SU-DHL-6 (cell line): ENCODE results near the gene ITGA11.

Source experiments
- H2AFZ ChIP-seq: fragments of 200-600 bp; sonication (generic); 2 replicates; pipeline ENCODE4 v1.6.1; 2014; ENCODE audit warnings: low read depth, mild to moderate bottlenecking, moderate library complexity, mixed read lengths, antibody characterized with exemption, low read length; ENCODE audit not compliant: severe bottlenecking
- H3F3A ChIP-seq: fragments of 200-600 bp; shearing (Covaris generic); 2 replicates; pipeline ENCODE4 v1.6.0; 2016; ENCODE audit warnings: antibody characterized with exemption, mild to moderate bottlenecking; ENCODE audit not compliant: insufficient read depth
- H3K27ac ChIP-seq: fragments of 200-600 bp; sonication (generic); 2 replicates; pipeline ENCODE4 v1.5.1; 2016; ENCODE audit warnings: low read depth, mild to moderate bottlenecking, low read length, moderate library complexity, mixed read lengths
- H3K27me3 ChIP-seq: fragments of 200-600 bp; sonication (generic), shearing (Covaris generic); 2 replicates; pipeline ENCODE4 v1.6.0; 2014; ENCODE audit warnings: mild to moderate bottlenecking, low read length
- H3K36me3 ChIP-seq: fragments of 200-600 bp; sonication (generic); 2 replicates; pipeline ENCODE4 v1.6.1; 2014; ENCODE audit warnings: mild to moderate bottlenecking, low read length, mixed read lengths
- H3K4me2 ChIP-seq: fragments of 300-600, 200-600 bp; shearing (Covaris generic), sonication (generic); 2 replicates; pipeline ENCODE4 v1.6.0; 2014; ENCODE audit warnings: low read length, low read depth, mild to moderate bottlenecking; ENCODE audit not compliant: poor library complexity, severe bottlenecking
- H3K4me3 ChIP-seq: fragments of 200-600 bp; sonication (generic); 2 replicates; pipeline ENCODE4 v1.5.1; 2014; ENCODE audit warnings: antibody characterized with exemption, low read length, mild to moderate bottlenecking, mixed read lengths; ENCODE audit not compliant: insufficient read depth, poor library complexity, severe bottlenecking
- H3K79me2 ChIP-seq: fragments of 200-600 bp; sonication (generic); 2 replicates; pipeline ENCODE4 v1.6.1; 2014; ENCODE audit warnings: mild to moderate bottlenecking, low read length, moderate library complexity; ENCODE audit not compliant: insufficient read depth
- H3K9ac ChIP-seq: fragments of 200-600 bp; sonication (generic); 2 replicates; pipeline ENCODE4 v1.7.0; 2014; ENCODE audit warnings: mild to moderate bottlenecking, low read length
- H3K9me2 ChIP-seq: fragments of 200-600 bp; sonication (generic); replicated peaks from 2 replicates; pipeline ENCODE4 v1.6.1; 2014; ENCODE audit warnings: low read length; ENCODE audit not compliant: insufficient read depth
- H3K9me3 ChIP-seq: fragments of 200-600 bp; sonication (generic); 2 replicates; pipeline ENCODE4 v1.6.1; 2014; ENCODE audit warnings: low read length, mixed read lengths; ENCODE audit not compliant: insufficient read depth
- H4K20me1 ChIP-seq: fragments of 200-600 bp; sonication (generic); 2 replicates; pipeline ENCODE4 v1.6.1; 2014; ENCODE audit warnings: low read depth, mild to moderate bottlenecking, antibody characterized with exemption, low read length, moderate library complexity, mixed read lengths
- CTCF ChIP-seq: fragments of 200-600 bp; sonication (generic); IDR thresholded peaks from one replicate; pipeline ENCODE4 v1.5.1; 2017; ENCODE audit warnings: antibody characterized with exemption, mild to moderate bottlenecking, low read length, moderate library complexity; ENCODE audit not compliant: insufficient read depth, poor library complexity, severe bottlenecking
- EZH2phosphoT487 ChIP-seq: fragments of 200-600 bp; sonication (generic), shearing (Covaris generic); conservative IDR thresholded peaks from 2 replicates; pipeline ENCODE4 v1.6.1; 2018; ENCODE audit warnings: mild to moderate bottlenecking, antibody characterized with exemption, low read length, moderate library complexity, mixed read lengths

The ITGA11 gene

DNA sequence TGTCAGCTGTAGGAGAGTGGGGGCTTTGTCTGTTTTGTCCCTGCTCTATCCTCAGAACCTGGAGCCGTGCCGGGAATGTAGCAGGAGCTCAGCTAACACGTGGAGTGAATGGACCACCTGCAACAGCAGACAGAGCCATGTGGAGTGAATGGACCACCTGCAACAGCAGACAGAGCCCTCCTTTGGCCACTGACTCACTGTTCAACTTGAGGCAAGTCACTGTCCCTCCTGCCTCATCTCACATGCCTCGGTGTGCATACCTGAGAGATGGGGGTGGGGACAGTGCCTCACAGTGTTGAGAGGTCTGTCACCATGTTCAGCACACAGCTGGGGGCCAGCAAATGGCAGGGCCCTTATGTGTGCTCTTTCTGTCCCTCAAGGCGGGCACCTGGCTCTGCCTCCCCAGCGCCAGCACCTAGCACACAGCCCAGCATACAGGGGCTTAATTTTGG is 126.5 kb downstream of the ITGA11 start:
- Histone ChIP-seq H3K36me3 (no peaks in the 10 kb centered on the region), H3K79me2 (no peaks in the 10 kb centered on the region), H3F3A (no peaks in the 10 kb centered on the region), H2AFZ (no peak overlapping the region), H3K9me3 (no peaks in the 10 kb centered on the region), H3K4me2 (no peak overlapping the region), H3K9me2 (no peaks in the 10 kb centered on the region), H3K27ac (no peak overlapping the region), H3K27me3 (no peaks in the 10 kb centered on the region), H3K9ac (no peak overlapping the region), H4K20me1 (no peaks in the 10 kb centered on the region), H3K4me3 (no peak overlapping the region)
- TF ChIP-seq CTCF, result no peak

DNA sequence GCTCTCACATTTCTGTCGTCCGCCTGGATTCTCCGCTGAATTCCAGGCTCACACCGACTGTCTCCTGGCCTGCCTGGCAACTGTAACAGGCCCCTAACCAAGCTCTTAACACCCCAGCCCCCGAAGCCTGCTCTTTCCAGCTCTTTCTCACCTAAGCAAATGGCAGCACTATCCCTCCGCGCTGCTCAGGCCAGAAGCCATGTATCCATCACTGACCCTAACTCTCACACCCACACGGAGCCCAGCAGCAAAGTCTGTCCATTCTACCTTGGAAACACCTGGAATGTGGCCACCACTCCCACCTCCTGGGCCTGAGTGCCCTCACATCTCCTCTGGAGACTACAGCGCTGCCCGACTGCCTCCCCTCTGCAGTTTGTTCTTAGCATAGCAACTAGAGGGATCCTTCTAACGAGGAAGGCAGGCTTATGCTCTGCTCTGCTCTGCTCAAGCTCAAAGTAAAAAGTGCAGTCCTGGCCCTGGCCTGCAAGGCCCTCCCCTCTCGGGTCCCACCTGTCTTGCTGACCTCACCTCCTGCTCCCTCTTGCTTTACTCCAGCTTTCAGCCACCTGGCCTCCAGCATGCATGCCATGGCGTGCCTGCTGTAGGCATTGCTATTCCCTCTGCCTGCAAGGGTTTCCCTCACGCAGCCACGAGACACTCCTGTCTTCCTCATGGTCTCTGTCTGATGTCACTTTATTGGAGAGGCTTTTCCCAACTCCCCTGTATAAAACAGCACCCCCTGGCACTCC is 127.2 kb downstream of the ITGA11 start:
- H3F3A ChIP-seq, result no peaks in the 10 kb centered on the region
- no peaks in the 10 kb centered on the region for H3K9me2 ChIP-seq
- H3K36me3 ChIP-seq, result no peaks in the 10 kb centered on the region
- H3K9me3 ChIP-seq, result no peaks in the 10 kb centered on the region
- no peaks in the 10 kb centered on the region for H3K27me3 ChIP-seq
- H3K4me3 ChIP-seq, result no peak overlapping the region
- no peak overlapping the region for H3K27ac ChIP-seq
- H2AFZ ChIP-seq, result no peak overlapping the region
- no peak overlapping the region for H3K4me2 ChIP-seq
- H4K20me1 ChIP-seq, result no peaks in the 10 kb centered on the region
- TF ChIP-seq CTCF, result no peak
- TF ChIP-seq EZH2phosphoT487, result no peak
- no peak overlapping the region for H3K9ac ChIP-seq
- no peaks in the 10 kb centered on the region for H3K79me2 ChIP-seq

- TF ChIP-seq EZH2phosphoT487 (no peak), CTCF (no peak)
- no peak overlapping the region for H3K9ac ChIP-seq
- H4K20me1 ChIP-seq, result no peaks in the 10 kb centered on the region
- no peaks in the 10 kb centered on the region for H3K9me3 ChIP-seq
- H3F3A ChIP-seq, result 0 out of 2 replicates have a peak, but pooled peaks cover 5% of the 10 kb centered on the region
- H3K27ac ChIP-seq, result no peak overlapping the region
- H3K79me2 ChIP-seq, result no peaks in the 10 kb centered on the region
- no peak overlapping the region for H3K4me2 ChIP-seq
- H3K27me3 ChIP-seq, result no peaks in the 10 kb centered on the region
- H3K36me3 ChIP-seq, result no peaks in the 10 kb centered on the region
- H2AFZ ChIP-seq, result no peak overlapping the region
- H3K9me2 ChIP-seq, result no peaks in the 10 kb centered on the region
- no peak overlapping the region for H3K4me3 ChIP-seq
These were observed 128.2 kb downstream of the ITGA11 start for GRCh38 chr15:68303560-68304436.
